ENCODE results near the gene SLC37A3. TPM values are rescaled to one million over a fixed set of nuclear protein-coding genes. Genes with fewer than 3 reads are reported as not detected.

SLC37A3 gene

Small RNA genes lying within 50 kb of the gene (small RNA-seq; reads per million reads assigned to genes)
- gene RNA5SP247 (ENCODE audit: low read depth) (not detected), gene RNA5SP248 (ENCODE audit: low read depth) (227 reads per million, percentile 94 among the genes with 10 or more reads in this experiment)

Measured in mesenchymal stem cell (in vitro differentiated cells and primary cell).